ENCODE measurements around the gene ANK3.

Gene ANK3

GRCh38 chr10:60148266-60148840, 241.3 kb downstream of the ANK3 start:
- TF ChIP-seq MYC (IDR thresholded peaks at IDR 0.05; ENCODE audit: low read depth, low read length) (no peak), POLR2A (IDR thresholded peaks at IDR 0.05; ENCODE audit: extremely low read depth, insufficient read length) (no peak), CTCF (IDR thresholded peaks at IDR 0.05; ENCODE audit: low read depth, low read length) (no peak)
- TF ChIP-seq, protein P1, sequence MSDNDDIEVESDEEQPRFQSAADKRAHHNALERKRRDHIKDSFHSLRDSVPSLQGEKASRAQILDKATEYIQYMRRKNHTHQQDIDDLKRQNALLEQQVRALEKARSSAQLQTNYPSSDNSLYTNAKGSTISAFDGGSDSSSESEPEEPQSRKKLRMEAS (IDR thresholded peaks at IDR 0.05; ENCODE audit: low read depth, low read length): no peak
- DNase-seq (ENCODE audit: low read depth): no peak

DNA sequence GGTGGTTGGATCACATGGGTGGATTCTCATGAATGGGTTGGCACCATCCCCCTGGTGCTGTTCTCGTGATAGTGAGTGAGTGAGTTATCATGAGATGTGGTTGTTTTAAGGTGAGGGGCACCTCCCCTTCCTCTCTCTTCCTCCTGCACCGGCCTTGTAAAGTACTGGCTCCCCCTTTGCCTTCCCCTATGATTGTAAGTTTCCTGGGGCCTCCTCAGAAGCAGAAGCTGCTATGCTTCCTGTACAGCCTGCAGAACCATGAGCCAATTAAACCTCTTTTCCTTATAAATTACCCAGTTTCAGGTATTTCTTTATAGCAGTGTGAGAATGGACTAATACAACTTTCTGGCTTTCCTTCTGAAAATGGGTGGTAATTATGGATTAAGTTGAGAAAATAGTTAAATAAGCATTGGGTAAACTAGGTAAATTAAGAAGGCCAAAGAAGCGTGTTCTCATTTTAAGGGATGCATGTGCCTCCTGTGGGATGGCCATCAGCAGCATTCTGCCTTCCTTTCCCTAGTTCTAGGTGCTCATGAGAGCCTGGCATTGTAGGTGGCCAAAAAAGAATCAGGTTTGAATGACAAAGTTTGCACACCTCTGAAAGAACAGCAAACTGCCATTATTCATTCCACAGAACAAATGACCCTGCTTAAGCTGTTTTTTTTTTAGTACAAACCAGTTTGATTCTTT, 242.0 kb downstream of the ANK3 start:
- TF ChIP-seq, protein P1 (IDR thresholded peaks at IDR 0.05; ENCODE audit: low read depth, low read length): no peak
- no peak overlapping the region for H3K4me3 ChIP-seq (ENCODE audit: low read depth, low read length)
- no peak for DNase-seq (ENCODE audit: low read depth)

More at GRCh38 chr10:60148266-60148840, 241.3 kb downstream of the ANK3 start:
- no peak overlapping the region for H3K4me3 ChIP-seq (ENCODE audit: low read depth, low read length)

DNA sequence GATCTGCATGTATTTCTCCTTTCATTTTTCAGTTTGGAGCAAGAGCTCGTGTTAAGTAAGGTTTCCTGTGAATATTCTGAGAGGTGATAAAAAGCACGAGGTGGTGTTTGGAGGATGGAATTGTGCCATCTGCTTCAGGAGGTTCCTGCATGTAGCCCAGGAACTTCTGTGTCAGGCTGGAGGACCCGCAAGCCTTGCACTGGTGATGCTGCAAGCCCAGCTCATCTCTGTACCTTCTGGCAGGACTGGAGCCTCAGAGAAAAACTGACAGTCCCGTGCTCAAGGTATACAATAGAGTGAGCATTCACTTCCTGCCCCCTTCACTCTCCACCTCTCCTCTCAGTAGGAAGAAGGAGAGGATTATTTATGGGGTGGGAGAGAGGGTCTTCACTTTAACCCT, 242.7 kb downstream of the ANK3 start:
- H3K4me3 ChIP-seq (ENCODE audit: low read depth, low read length): no peak overlapping the region
- TF ChIP-seq CTCF (IDR thresholded peaks at IDR 0.05; ENCODE audit: low read depth, low read length) (no peak), POLR2A (IDR thresholded peaks at IDR 0.05; ENCODE audit: extremely low read depth, insufficient read length) (no peak), MYC (IDR thresholded peaks at IDR 0.05; ENCODE audit: low read depth, low read length) (no peak)
- TF ChIP-seq, protein P1 (IDR thresholded peaks at IDR 0.05; ENCODE audit: low read depth, low read length): no peak
- no peak for DNase-seq (ENCODE audit: low read depth)

- no peak for DNase-seq (ENCODE audit: low read depth)
- H3K4me3 ChIP-seq (ENCODE audit: low read depth, low read length): no peak overlapping the region
- TF ChIP-seq, protein P1 (IDR thresholded peaks at IDR 0.05; ENCODE audit: low read depth, low read length): no peak
- TF ChIP-seq MYC (IDR thresholded peaks at IDR 0.05; ENCODE audit: low read depth, low read length): no peak
- TF ChIP-seq POLR2A (IDR thresholded peaks at IDR 0.05; ENCODE audit: extremely low read depth, insufficient read length): no peak
- no peak for TF ChIP-seq CTCF (IDR thresholded peaks at IDR 0.05; ENCODE audit: low read depth, low read length)
Observed at GRCh38 chr10:60144099-60144498, 245.6 kb downstream of the ANK3 start.

DNA sequence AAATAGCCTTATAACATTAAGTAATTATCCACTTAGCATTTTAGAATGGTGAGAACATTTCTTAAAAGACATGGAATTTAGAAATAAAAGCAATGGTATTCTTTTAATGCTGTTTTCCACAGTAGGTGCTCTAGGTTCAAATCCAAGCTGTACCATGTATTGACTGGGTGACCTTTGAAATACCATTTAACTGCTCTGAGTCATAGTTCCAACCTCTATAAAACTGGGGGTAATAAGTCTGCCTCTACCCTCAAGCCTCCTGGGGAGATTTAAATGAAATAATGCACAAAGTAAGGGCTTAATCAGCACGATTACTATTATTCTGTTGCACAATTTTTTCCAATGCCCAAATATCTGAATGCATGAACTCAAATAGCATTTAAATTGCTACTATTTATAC, 246.9 kb downstream of the ANK3 start:
- TF ChIP-seq POLR2A (IDR thresholded peaks at IDR 0.05; ENCODE audit: extremely low read depth, insufficient read length) (no peak), MYC (IDR thresholded peaks at IDR 0.05; ENCODE audit: low read depth, low read length) (no peak), CTCF (IDR thresholded peaks at IDR 0.05; ENCODE audit: low read depth, low read length) (no peak)
- TF ChIP-seq, protein P1 (IDR thresholded peaks at IDR 0.05; ENCODE audit: low read depth, low read length): no peak
- no peak overlapping the region for H3K4me3 ChIP-seq (ENCODE audit: low read depth, low read length)
- no peak for DNase-seq (ENCODE audit: low read depth)

DNA sequence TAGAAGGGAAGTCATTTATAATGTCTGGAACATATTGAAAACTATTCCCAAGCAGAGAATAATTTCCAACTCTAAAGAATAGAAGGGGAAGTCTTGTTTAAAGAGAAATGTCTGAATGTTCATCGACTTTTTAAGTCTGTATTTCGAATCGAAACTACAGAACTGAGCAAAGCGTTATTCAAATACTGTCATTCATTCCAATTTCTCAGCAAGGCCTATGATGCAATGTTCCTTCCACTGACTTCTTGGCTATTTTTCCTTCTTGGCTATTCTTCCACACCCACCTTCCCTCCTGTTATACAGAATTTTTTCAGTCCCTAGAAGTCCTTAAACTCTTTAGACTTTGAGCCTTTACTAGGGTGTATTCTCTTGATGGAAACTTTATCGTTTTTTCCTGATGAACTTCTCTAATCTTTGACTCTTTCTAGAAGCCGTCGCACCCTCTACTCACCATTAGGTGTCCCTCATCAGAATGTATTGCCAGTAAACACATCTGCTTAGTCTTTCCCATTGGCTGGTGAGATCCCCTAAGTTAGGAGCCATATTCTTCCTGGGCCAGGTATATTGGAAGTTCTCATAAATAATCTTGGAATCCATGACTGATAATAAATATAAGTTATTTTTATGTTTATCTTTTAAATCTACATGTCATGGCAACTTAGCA, 247.6 kb downstream of the ANK3 start:
- TF ChIP-seq, protein P1 (IDR thresholded peaks at IDR 0.05; ENCODE audit: low read depth, low read length): no peak
- TF ChIP-seq MYC (IDR thresholded peaks at IDR 0.05; ENCODE audit: low read depth, low read length) (no peak), POLR2A (IDR thresholded peaks at IDR 0.05; ENCODE audit: extremely low read depth, insufficient read length) (no peak), CTCF (IDR thresholded peaks at IDR 0.05; ENCODE audit: low read depth, low read length) (no peak)
- no peak overlapping the region for H3K4me3 ChIP-seq (ENCODE audit: low read depth, low read length)

More for the DNA sequence above, 247.6 kb downstream of the ANK3 start:
- DNase-seq (ENCODE audit: low read depth): no peak
